GDM1 (cell line): ENCODE data around the gene SNTG2.
"Not testable (repeated sequence)": the region's sequence is repeated elsewhere in the genome, so short reads cannot be mapped to it uniquely, and the experiment has no call there.

Experiments
- DNase-seq: peaks from one replicate; lab custom pipeline; 2025; lab: John Stamatoyannopoulos, UW

The SNTG2 gene

DNA sequence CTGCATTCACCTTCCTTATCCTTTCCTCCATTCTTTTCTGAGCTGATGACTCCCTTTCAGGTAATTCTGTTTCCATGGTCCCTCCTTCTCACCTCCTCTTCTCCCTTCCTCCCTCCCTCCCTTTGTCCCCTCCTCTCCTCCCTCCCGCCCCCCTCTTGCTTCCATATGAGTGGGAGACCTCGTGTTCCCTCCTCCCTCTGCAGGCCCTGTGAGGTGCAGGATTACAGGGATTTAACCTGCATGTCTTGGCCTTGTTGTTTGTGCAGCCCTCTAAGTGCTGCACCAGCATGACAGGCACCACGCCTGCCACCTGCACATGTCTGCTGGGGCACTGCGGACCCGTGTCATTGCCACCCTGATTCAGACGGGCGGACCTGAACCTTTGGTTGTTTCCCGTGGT is 103.1 kb downstream of the SNTG2 start:
- no peak for DNase-seq

DNA sequence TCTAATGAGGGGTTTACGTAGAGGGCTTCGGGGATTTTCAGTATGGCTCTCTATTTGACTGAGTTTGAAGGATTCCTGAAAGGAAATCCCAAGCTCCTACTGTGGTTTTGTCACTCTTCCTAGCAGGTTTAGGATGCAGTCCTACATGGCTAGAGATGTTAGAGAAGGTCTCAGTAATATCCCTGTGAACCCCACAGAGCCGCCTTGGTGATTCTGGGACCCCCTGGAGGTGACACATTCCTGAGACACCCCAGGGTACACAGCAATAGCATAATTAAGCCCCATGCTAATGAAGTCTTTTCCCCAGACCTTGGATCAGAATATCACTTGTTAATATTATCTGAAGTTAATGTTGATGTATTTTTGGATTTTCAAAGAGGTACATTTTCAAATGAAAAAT is 103.8 kb downstream of the SNTG2 start:
- no peak for DNase-seq

DNA sequence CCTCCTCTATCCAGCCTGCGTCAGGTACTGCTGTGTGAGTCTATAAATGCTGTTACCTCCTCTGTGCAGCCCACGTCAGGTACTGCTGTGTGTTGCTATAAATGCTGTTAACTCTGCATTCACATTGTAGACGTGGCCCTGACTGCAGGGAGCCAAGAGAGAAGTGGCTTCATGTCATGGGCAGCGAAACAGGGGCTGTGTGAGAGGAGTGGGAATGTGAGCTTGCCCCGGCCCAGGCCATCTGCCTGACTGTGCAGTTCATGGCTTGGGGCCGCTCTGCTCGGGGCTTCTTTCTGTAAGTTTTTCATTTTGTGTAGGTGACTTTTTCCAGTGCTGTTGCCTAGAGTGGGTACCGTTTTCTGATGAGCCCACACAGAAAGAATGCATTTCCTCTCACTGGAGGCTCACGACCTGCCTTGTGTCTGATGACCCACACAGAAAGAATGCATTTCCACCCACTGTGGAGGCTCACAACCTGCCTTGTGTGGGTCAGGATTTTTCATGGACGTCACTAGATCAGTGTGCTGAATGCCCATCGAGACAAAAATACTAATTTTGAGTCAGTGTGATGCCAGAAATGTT is 104.5 kb downstream of the SNTG2 start:
- DNase-seq = no peak

DNA sequence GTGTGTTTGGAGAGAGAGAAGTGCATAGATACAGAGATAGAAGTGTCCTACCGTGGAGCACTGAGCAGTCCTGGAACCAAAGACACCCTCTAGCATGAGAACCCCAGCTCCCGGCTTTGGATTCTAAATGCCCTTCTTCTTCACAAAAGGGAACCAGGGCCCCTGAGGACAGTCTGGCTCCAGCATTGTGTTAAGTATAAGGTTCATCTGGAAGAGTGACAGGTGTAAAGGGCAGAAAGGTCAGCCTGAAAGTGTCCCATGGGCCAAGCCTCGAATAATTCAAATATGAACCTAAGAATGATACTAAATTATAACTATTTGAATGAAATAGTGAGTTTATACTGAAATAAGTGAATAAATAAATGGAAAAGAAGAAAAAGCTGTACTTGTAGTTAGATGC is 109.7 kb downstream of the SNTG2 start:
- no peak for DNase-seq

DNA sequence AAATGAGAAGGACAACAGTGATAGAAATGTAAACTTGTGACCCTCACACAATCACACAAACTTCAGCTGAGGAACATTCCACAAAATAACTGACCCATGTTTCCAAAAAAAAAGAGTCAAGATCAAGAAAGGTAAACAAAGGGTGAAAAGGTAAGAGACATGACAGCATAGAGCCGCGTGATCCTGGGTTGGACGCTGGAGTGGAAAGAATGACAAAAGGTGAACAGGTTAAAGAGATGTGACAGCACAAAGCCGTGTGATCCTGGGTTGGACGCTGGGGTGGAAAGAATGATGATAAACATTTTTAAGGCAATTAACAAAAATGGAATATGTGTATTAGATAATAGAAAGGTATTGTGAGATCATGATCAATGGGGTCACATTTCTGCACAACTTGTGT is 110.3 kb downstream of the SNTG2 start:
- no peak for DNase-seq

DNA sequence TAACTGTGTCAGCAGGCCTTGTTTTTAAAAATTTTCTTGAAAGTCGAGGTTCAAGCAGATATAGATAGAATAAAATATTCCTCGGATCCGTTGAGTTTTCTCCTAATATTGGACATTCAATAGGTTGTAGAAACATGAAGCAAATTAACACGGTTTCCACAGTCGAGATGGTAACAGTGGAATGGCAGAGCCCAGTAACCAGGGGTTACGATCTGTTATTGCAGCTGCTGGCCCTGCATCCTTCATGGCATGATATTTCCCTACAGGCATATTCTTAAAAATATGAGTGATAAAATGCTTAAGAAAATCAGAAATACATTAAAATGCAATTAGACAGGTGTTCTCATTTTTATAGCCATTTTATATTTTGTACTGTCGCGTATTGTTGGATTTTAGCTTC is 117.6 kb downstream of the SNTG2 start:
- DNase-seq = no peak

- DNase-seq = no peak
These were observed 118.2 kb downstream of the SNTG2 start for GRCh38 chr2:1068822-1069221.

DNA sequence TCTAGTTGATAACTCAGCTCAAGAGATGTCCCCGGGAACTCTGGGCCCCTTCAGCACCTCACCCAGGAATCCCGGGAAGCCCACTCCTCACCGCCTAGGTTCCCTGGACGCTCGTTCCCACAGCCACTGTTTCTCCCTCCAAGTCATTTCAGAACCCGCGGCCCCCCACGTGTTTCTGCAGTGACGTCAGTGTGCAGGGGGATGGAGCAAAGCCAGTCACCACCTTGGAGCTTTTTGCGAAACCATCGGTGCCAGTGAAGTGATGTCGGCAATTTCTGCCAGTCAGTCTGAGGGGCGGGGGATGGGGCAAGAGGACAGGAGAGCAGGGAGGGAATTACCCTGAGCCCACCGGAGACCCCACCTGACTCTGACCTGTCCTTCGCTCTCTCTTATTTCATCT is 119.2 kb downstream of the SNTG2 start:
- DNase-seq = no peak

DNA sequence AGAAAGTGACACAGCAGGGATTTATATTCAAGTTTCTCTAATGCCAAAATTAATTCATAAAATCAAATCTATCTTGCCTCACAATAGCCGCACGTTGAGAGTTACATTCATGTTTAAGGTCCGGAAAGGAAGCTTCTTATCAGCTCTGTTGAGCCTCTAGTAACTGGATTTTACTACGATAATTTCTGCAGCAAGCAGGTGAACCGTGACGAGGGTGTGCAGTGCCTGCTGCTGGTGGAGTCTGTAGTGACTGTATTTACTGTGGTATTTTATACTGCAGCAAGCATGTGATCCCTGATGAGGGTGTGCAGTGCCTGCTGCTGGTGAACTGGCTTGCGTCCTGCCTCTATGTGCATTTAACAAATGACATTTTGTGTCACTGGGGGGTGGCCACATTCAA is 120.0 kb downstream of the SNTG2 start:
- DNase-seq = no peak

GRCh38 chr2:1071650-1072049 is 121.0 kb downstream of the SNTG2 start:
- DNase-seq = no peak

- DNase-seq = no peak
These were observed 121.6 kb downstream of the SNTG2 start for GRCh38 chr2:1072250-1072649.

- DNase-seq = no peak
These were observed 127.3 kb downstream of the SNTG2 start for GRCh38 chr2:1077911-1078310.

GRCh38 chr2:1078326-1078725 is 127.7 kb downstream of the SNTG2 start:
- no peak for DNase-seq

GRCh38 chr2:1079873-1080799 is 129.5 kb downstream of the SNTG2 start:
- no peak for DNase-seq

DNA sequence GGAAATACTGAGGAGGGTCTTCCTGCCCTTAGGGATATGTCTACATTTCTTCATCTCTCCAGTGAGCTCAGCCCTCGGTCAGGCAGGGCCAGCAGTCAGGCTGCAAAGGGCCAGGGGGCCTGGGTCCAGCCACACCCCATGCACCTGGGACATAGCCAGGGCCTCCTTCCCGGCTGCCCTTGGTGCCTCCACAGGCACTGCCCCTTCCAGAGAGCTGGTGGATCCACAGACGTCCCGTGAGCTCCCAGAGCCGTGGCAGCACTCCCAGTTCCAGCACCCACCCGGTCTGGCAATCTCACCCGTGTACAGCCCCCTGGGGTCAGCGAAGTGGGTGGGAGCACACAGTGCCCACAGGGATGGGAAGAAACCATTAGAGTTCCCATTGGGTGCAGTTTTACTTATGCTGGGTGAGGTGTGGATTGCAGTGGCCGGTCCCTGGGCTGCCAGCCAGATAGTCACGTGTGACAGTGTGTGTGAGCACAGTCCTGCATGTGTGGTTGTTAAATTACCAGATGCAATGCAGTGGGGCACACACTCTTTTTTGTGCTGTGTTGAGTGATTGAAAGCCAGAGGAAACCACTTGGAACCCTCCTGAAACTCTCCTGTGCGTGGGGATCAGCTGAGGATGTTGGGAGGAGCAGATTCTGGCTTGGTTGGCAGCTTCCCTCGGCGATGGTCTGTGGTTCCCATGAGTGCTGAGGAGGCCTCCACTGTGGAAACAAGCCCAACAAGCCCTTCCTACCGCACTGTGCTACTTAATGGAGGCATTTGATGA is 131.0 kb downstream of the SNTG2 start:
- no peak for DNase-seq

DNA sequence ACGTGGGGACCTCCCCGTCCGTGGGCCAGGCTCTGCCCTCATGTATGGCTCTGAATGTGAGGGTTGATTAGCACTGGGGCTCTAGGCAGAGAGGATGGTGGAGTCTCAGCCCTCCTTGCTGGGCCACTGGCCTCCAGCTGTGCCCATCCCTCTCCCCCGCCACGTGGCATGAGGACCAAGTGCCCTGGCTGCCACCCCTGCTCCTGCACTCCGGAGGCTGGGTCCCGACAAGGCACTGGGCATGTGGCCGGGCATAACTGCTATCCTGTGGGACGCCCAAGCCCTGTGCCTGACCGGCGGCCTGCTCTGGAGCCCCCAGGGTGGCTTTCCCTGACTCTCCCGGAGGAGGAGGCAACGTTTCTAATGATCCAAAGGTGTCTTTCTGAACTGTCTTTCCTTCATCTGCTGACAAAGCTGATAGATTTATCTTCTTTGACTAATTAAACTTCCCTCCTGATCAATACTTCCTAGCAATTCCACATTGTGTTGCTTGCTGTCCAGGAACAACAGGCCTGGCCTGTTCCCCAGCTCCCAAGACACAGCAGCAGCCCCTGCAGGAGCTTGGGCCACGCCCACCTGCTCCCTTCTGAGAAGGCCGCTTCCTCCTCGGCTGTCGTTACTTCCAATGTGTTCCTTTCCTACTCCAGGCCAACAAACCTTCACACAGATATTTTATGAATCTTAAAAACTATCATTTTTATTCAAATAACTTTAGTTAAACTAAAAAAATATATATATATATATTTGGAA is 132.0 kb downstream of the SNTG2 start:
- DNase-seq = no peak

DNA sequence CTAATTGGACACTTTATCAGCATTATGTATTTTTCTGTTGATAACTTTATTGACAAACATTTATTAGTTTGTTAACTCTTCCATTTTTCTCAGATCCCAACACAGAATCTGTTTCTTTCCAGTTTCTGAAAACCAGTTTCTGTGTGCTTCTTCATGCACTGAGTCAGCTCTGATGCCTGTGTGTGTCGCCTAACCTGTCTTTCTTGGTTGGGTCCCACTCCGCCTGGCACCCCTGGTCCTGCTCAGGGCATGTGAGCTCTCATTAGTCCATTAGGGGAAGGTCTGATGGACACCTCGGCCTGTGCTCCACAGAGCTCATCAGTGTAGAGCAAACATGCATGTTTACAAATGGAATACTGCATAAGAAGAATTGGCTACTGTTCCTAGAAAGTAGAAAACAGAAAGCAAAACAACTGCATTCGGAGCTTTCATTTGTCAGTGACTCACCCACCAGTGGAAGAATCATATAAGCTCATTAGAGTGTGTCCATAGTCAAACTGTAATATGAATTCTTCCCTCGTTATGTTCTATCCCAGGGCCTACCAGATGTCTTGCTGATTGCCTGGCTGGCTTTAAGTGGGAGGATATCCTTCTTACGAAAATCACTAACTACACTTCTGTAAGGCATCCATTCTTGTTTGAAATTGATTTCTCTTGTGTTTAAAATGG is 137.7 kb downstream of the SNTG2 start:
- no peak for DNase-seq

- DNase-seq = no peak
These were observed 138.3 kb downstream of the SNTG2 start for GRCh38 chr2:1088940-1089339.

DNA sequence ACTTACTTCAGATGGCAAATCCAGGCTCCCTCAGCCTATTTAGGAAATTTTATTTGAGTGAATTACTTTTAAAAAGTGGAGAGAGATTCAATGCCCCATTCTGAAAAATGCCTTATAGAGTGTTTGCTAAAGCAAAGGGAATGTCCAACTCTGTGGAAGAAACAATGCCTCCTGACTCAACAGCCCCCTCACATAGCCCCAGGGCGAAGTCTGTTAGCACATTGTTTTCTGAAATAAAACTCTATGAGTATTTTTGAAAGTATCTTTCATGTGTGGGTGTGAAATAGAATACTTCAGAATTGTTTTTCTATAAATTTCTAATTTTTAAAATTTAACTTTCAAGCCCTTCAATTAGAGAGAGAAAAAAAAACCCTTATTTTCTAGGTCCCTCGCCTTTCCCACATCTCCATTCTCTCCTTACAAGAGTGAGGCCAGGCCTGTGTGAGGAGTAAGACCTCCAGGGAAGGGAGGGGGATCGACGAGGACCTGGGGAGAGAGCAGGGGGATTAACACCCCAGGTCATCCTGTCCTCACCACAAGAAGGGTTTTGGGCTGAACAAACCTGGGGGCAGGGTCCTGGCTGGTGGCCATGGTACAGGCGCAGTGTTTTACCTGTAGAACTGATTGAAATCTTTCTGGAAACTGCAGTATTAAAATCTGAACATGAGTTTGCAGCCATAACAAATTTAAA is 141.4 kb downstream of the SNTG2 start:
- no peak for DNase-seq

- not testable (repeated sequence) for DNase-seq
These were observed 143.0 kb downstream of the SNTG2 start for GRCh38 chr2:1093668-1094067.

DNA sequence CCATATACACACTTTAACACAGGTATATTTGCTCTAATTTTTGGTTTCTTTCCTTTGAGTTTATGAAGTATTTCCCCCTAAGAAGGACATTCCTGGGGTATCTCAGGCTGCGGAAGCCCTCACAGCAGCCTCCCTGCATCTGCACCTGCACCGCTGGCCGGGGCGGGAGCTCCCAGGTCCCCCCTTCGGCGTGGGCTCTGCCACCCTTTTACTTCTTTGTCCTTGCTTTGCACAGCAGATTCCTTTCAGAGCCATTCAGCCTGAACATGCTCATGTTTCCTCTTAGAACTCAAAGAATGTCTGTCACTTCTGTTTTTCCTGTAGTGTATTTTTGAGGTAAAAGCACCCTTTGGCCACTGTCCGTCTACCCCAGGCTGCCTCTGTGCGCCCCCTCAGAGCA is 146.5 kb downstream of the SNTG2 start:
- no peak for DNase-seq
